Measurements from ENCODE around the gene SHANK2. TPM values are rescaled to one million over a fixed set of nuclear protein-coding genes. Genes with fewer than 3 reads are reported as not detected.

The SHANK2 gene
- total and polyA plus RNA-seq, 10 of the 15 experiments (the other 5 are each of a cell fraction or from before 2014, with no cell fraction given): 0.01 to 0.31 (median 0.10) TPM; not detected in 5

- 20% methylated on average over 2 of the region's 2 CpGs for WGBS (ENCODE audit: insufficient coverage, insufficient replicate concordance, low lambda C conversion rate, missing lambda C conversion rate)
- Histone ChIP-seq H3K4me1 (ENCODE audit: control insufficient read depth, insufficient read depth, low read length) (no peaks in the 10 kb centered on the region), H3K4me2 (ENCODE audit: control insufficient read depth, insufficient read depth) (no peak overlapping the region), H3K9ac (ENCODE audit: control insufficient read depth, insufficient read depth, low read length) (no peak overlapping the region), H3K36me3 (ENCODE audit: control insufficient read depth in 2 of 2, insufficient read depth in 2 of 2, low read length in 1 of 2) (no peaks in the 10 kb centered on the region), H3K27ac (ENCODE audit: control insufficient read depth, insufficient read depth) (no peak overlapping the region), H2AFZ (ENCODE audit: control insufficient read depth, low read depth, low read length) (no peak overlapping the region), H3K79me2 (ENCODE audit: control insufficient read depth, insufficient read depth, low read length) (no peaks in the 10 kb centered on the region), H3K9me3 (replicated peaks; ENCODE audit: control insufficient read depth, insufficient read depth, low read length) (no peaks in the 10 kb centered on the region), H3K27me3 (replicated peaks in 1 of 2; ENCODE audit: control insufficient read depth in 2 of 2, insufficient read depth in 2 of 2, low read length in 1 of 2) (peaks cover 0 to 1% of the 10 kb centered on the region in 2 experiments; a peak in 1 of 4 replicates), H4K20me1 (ENCODE audit: control insufficient read depth, insufficient read depth) (no peaks in the 10 kb centered on the region), H3K4me3 (no peak overlapping the region)
- FAIRE-seq: no peak
- ChIA-PET RAD21 (ENCODE audit: unreplicated experiment) (no interaction called here), CTCF (interaction anchor here (0.6 kb wide), 1 partner anchor 1020 kb away, joined by 3 read pairs; no protein-coding TSS in a partner anchor), SMC1A (ENCODE audit: uncharacterized antibody, unreplicated experiment) (no interaction called here), POLR2A (no interaction called here)
- DNase-seq (ENCODE audit: low read depth, low spot score): no peak
- in situ Hi-C loops (cut with MboI) (no loop called here), intact Hi-C loops (cut with micrococcal nuclease; ENCODE audit: unreplicated experiment) (no loop called here)
- ATAC-seq: no peak
- no TSS peak for BruUV-seq (replicated peaks)
- TF ChIP-seq FOXK2 (IDR thresholded peaks at IDR 0.05) (no peak), CREB1 (IDR thresholded peaks at IDR 0.05; ENCODE audit: low read depth) (no peak), BACH1 (IDR thresholded peaks at IDR 0.05; ENCODE audit: borderline replicate concordance) (no peak), NBN (IDR thresholded peaks at IDR 0.05) (no peak), NKRF (conservative IDR thresholded peaks at IDR 0.05) (no peak), PML (IDR thresholded peaks at IDR 0.05; ENCODE audit: low read length) (no peak), DPF2 (IDR thresholded peaks at IDR 0.05) (no peak), MYC (IDR thresholded peaks at IDR 0.05; ENCODE audit: insufficient read depth, insufficient read length, insufficient replicate concordance, low read length, severe bottlenecking) (no peak), ZZZ3 (IDR thresholded peaks at IDR 0.05; ENCODE audit: control insufficient read depth, insufficient read length, low read depth) (no peak), SRF (IDR thresholded peaks at IDR 0.05; ENCODE audit: low read depth in 2 of 2, low read length in 2 of 2) (no peak), GATAD2B (conservative IDR thresholded peaks at IDR 0.05; ENCODE audit: low read depth) (no peak), PKNOX1 (IDR thresholded peaks at IDR 0.05) (no peak), EED (IDR thresholded peaks at IDR 0.05; ENCODE audit: low read depth) (no peak), MTA2 (IDR thresholded peaks at IDR 0.05; ENCODE audit: low read depth) (no peak), E2F8 (IDR thresholded peaks at IDR 0.05; ENCODE audit: low read depth, partially characterized antibody) (no peak)
Observed at GRCh38 chr11:71284525-71285092, 32.2 kb upstream of the SHANK2 start.

All from GM12878 (cell line).